Measurements from ENCODE around the gene PLA2G4A. TPM values are rescaled to one million over a fixed set of nuclear protein-coding genes. Genes with fewer than 3 reads are reported as not detected.

PLA2G4A gene
- total RNA-seq, 4 donors from 2014 or later: 7.9 to 13.4 (median 9.5) TPM

- TF ChIP-seq CTCF (IDR thresholded peaks at IDR 0.05; ENCODE audit: low read depth): no peak
Observed at GRCh38 chr1:186854102-186854501, 25.4 kb downstream of the PLA2G4A start.

GRCh38 chr1:186858923-186859322 lies 30.2 kb downstream of the PLA2G4A start:
- TF ChIP-seq CTCF (IDR thresholded peaks at IDR 0.05; ENCODE audit: low read depth): no peak

- no peak for TF ChIP-seq CTCF (IDR thresholded peaks at IDR 0.05; ENCODE audit: low read depth)
Observed at GRCh38 chr1:186859995-186860394, 31.2 kb downstream of the PLA2G4A start.

GRCh38 chr1:186864296-186864695 lies 35.5 kb downstream of the PLA2G4A start:
- TF ChIP-seq CTCF (IDR thresholded peaks at IDR 0.05; ENCODE audit: low read depth): no peak

- no peak for TF ChIP-seq CTCF (IDR thresholded peaks at IDR 0.05; ENCODE audit: low read depth)
Observed at GRCh38 chr1:186865253-186865652, 36.5 kb downstream of the PLA2G4A start.

GRCh38 chr1:186865857-186866256 lies 37.1 kb downstream of the PLA2G4A start:
- no peak for TF ChIP-seq CTCF (IDR thresholded peaks at IDR 0.05; ENCODE audit: low read depth)

- TF ChIP-seq CTCF (IDR thresholded peaks at IDR 0.05; ENCODE audit: low read depth): no peak
Observed at GRCh38 chr1:186869526-186870228, 40.9 kb downstream of the PLA2G4A start.
